Measurements from ENCODE around the gene RSPH6A.

Gene RSPH6A

DNA sequence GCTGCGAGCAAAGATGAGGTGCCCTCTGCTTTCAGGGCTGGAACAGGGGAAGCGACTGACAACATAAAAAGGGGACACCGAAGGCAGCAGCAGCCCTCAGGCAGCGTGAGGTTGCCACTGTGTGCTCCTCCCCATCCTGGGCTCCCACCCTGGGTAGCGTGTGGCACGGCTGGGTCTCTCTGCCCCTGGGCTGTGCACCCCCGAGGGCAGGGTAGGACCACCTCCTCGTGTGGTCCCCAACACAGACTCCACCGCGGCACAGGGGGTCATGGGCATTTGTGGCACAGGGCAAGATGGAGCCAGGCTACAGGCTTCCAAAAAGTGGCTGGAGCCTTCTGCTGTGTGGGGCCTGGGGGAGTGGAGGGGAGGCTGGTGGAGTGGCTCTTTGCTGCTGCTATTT is 6.5 kb upstream of the RSPH6A start (continued):
- no peak for TF ChIP-seq ARNTL (CRISPR knock-in tag; IDR thresholded peaks at IDR 0.05; ENCODE audit: borderline replicate concordance, low read depth)
- no peak for TF ChIP-seq GLIS3 (CRISPR knock-in tag; IDR thresholded peaks at IDR 0.05)

DNA sequence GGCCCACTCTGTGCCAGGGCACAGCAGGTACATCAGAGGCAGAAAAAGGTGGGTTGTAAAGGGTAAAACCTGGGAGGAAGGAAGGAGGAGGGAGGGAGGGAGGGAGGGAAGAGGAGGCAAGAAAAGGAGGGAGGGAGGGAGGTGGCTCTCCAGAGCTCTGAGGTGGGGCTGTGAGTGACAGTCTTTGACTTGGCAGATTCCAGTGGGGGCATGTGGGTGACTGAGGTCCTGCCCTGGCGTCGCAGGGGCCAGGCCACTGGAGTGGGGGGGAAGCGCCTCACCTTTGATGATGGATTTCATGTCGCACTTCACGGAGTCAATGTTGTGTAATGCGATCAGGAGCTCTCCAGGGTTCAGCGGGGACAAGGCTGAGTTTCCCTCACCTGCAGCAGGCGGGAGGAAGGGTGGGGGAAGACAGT is 6.0 kb upstream of the RSPH6A start:
- TF ChIP-seq, protein P1, sequence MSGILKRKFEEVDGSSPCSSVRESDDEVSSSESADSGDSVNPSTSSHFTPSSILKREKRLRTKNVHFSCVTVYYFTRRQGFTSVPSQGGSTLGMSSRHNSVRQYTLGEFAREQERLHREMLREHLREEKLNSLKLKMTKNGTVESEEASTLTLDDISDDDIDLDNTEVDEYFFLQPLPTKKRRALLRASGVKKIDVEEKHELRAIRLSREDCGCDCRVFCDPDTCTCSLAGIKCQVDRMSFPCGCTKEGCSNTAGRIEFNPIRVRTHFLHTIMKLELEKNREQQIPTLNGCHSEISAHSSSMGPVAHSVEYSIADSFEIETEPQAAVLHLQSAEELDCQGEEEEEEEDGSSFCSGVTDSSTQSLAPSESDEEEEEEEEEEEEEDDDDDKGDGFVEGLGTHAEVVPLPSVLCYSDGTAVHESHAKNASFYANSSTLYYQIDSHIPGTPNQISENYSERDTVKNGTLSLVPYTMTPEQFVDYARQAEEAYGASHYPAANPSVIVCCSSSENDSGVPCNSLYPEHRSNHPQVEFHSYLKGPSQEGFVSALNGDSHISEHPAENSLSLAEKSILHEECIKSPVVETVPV (CRISPR knock-in tag; IDR thresholded peaks at IDR 0.05) = no peak
- TF ChIP-seq OSR1 (CRISPR knock-in tag; IDR thresholded peaks at IDR 0.05) = no peak
- TF ChIP-seq TCF4 (CRISPR knock-in tag; IDR thresholded peaks at IDR 0.05; ENCODE audit: borderline replicate concordance) = no peak
- no peak for TF ChIP-seq BACH2 (CRISPR knock-in tag; IDR thresholded peaks at IDR 0.05; ENCODE audit: borderline replicate concordance)
- ATAC-seq = no peak

DNA sequence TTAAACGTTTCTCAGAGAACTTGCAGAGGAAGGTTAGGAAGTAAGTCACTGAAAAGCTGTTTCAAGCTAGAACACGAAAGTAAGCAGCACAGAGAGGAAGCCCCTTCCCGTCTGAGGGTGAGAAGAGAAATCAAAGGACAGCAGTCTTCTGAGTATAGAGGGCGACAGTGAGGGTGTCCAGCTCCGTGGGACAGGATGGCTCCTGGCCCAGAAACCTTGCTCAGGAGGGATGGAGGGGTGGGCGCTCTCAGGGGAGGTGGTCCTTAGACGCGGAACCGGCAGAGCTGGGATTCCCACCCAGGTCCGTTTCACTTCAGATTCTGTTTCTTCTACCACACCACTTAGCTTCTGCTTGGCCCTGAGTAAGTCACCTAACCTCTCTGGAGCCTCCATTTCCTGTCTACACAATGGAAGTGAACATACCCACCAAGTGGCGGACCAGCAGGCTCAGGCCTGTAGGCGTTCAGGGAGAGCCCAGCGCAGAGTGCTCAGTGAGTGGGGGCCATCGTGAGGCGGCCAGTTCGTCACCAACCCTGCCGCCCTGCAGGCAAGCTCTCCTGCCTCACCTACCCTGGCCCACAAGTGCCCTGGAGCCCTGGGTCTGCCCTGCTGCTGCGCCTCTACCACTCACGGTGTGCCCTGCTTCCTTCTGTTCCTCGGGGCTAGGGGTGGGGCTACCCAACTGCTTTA is 5.5 kb upstream of the RSPH6A start:
- TF ChIP-seq ZNF70 (CRISPR knock-in tag; IDR thresholded peaks at IDR 0.05) (no peak), ZNF8 (CRISPR knock-in tag; IDR thresholded peaks at IDR 0.05) (no peak), TOX (CRISPR knock-in tag; IDR thresholded peaks at IDR 0.05; ENCODE audit: borderline replicate concordance) (no peak), BACH2 (CRISPR knock-in tag; IDR thresholded peaks at IDR 0.05; ENCODE audit: borderline replicate concordance) (no peak), GLIS3 (CRISPR knock-in tag; IDR thresholded peaks at IDR 0.05) (no peak), SNAI2 (CRISPR knock-in tag; IDR thresholded peaks at IDR 0.05) (no peak), ARNTL (CRISPR knock-in tag; IDR thresholded peaks at IDR 0.05; ENCODE audit: borderline replicate concordance, low read depth) (no peak), ESRRG (CRISPR knock-in tag; IDR thresholded peaks at IDR 0.05) (no peak), ZFP3 (CRISPR knock-in tag; IDR thresholded peaks at IDR 0.05) (no peak), ZFP30 (CRISPR knock-in tag; IDR thresholded peaks at IDR 0.05) (no peak), ZNF565 (CRISPR knock-in tag; conservative IDR thresholded peaks at IDR 0.05; ENCODE audit: low read depth) (no peak), PPARA (CRISPR knock-in tag; IDR thresholded peaks at IDR 0.05; ENCODE audit: borderline replicate concordance) (no peak), ISL1 (CRISPR knock-in tag; IDR thresholded peaks at IDR 0.05) (no peak), RARB (CRISPR knock-in tag; IDR thresholded peaks at IDR 0.05) (no peak), TCF4 (CRISPR knock-in tag; IDR thresholded peaks at IDR 0.05; ENCODE audit: borderline replicate concordance) (no peak)
- TF ChIP-seq, protein P2, sequence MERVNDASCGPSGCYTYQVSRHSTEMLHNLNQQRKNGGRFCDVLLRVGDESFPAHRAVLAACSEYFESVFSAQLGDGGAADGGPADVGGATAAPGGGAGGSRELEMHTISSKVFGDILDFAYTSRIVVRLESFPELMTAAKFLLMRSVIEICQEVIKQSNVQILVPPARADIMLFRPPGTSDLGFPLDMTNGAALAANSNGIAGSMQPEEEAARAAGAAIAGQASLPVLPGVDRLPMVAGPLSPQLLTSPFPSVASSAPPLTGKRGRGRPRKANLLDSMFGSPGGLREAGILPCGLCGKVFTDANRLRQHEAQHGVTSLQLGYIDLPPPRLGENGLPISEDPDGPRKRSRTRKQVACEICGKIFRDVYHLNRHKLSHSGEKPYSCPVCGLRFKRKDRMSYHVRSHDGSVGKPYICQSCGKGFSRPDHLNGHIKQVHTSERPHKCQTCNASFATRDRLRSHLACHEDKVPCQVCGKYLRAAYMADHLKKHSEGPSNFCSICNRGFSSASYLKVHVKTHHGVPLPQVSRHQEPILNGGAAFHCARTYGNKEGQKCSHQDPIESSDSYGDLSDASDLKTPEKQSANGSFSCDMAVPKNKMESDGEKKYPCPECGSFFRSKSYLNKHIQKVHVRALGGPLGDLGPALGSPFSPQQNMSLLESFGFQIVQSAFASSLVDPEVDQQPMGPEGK (CRISPR knock-in tag; IDR thresholded peaks at IDR 0.05; ENCODE audit: borderline replicate concordance) = no peak
- TF ChIP-seq, protein P3, sequence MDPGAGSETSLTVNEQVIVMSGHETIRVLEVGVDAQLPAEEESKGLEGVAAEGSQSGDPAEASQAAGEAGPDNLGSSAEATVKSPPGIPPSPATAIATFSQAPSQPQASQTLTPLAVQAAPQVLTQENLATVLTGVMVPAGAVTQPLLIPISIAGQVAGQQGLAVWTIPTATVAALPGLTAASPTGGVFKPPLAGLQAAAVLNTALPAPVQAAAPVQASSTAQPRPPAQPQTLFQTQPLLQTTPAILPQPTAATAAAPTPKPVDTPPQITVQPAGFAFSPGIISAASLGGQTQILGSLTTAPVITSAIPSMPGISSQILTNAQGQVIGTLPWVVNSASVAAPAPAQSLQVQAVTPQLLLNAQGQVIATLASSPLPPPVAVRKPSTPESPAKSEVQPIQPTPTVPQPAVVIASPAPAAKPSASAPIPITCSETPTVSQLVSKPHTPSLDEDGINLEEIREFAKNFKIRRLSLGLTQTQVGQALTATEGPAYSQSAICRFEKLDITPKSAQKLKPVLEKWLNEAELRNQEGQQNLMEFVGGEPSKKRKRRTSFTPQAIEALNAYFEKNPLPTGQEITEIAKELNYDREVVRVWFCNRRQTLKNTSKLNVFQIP (CRISPR knock-in tag; IDR thresholded peaks at IDR 0.05; ENCODE audit: borderline replicate concordance, low read depth) = no peak
- TF ChIP-seq, protein P4, sequence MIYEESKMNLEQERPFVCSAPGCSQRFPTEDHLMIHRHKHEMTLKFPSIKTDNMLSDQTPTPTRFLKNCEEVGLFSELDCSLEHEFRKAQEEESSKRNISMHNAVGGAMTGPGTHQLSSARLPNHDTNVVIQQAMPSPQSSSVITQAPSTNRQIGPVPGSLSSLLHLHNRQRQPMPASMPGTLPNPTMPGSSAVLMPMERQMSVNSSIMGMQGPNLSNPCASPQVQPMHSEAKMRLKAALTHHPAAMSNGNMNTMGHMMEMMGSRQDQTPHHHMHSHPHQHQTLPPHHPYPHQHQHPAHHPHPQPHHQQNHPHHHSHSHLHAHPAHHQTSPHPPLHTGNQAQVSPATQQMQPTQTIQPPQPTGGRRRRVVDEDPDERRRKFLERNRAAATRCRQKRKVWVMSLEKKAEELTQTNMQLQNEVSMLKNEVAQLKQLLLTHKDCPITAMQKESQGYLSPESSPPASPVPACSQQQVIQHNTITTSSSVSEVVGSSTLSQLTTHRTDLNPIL (CRISPR knock-in tag; IDR thresholded peaks at IDR 0.05; ENCODE audit: low read depth) = no peak
- TF ChIP-seq, protein P5, sequence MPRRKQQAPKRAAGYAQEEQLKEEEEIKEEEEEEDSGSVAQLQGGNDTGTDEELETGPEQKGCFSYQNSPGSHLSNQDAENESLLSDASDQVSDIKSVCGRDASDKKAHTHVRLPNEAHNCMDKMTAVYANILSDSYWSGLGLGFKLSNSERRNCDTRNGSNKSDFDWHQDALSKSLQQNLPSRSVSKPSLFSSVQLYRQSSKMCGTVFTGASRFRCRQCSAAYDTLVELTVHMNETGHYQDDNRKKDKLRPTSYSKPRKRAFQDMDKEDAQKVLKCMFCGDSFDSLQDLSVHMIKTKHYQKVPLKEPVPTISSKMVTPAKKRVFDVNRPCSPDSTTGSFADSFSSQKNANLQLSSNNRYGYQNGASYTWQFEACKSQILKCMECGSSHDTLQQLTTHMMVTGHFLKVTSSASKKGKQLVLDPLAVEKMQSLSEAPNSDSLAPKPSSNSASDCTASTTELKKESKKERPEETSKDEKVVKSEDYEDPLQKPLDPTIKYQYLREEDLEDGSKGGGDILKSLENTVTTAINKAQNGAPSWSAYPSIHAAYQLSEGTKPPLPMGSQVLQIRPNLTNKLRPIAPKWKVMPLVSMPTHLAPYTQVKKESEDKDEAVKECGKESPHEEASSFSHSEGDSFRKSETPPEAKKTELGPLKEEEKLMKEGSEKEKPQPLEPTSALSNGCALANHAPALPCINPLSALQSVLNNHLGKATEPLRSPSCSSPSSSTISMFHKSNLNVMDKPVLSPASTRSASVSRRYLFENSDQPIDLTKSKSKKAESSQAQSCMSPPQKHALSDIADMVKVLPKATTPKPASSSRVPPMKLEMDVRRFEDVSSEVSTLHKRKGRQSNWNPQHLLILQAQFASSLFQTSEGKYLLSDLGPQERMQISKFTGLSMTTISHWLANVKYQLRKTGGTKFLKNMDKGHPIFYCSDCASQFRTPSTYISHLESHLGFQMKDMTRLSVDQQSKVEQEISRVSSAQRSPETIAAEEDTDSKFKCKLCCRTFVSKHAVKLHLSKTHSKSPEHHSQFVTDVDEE (CRISPR knock-in tag; IDR thresholded peaks at IDR 0.05) = no peak
- ATAC-seq = no peak
